ENCODE measurements around the gene PHF12. TPM values are rescaled to one million over a fixed set of nuclear protein-coding genes. Genes with fewer than 3 reads are reported as not detected.

PHF12 gene
- total RNA-seq, 1 donor from 2014 or later: 56.1 TPM

DNA sequence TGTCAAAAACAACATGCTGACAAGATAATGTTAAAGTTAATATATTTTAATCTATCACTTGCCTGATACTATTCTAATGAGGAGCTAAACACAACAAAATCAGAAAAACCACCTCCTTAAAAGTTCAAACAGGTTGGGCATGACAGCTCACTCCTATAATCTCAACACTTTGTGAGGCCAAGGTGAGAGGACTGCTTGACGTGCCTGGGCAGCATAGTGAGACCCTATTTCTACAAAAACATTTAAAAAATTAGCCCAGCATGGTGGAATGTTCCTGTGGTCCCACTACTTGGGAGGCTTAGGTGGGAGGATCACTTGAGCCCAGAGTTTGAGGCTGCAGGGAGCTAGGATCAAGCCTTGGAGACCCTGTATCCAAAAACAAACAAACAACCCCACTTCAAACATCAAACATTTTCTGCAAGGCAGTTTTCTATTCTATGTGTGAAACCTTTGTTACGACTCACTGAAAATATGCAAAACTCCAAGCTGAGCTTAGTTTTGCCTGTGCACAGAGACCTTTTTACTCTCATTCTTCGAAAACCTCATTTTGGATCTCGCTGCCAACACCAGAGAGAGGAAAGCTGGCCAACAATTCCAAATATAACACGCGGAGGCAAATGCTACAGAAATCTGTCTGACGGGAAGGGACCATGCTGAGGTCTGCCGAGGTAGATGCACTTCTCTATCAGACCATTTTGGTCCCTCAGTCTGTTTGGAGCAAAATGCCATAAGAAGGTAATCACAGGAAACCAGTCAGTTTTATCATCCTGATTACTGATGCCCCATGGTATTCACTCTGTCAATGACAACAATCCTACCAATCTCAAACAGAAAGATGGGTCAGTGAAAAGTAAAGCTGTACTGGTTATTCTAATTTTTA is 6.2 kb downstream of the PHF12 start:
- peaks cover 26% of the 10 kb centered on the region for H3K4me1 Mint-ChIP-seq (ENCODE audit: unreplicated experiment)
- peaks cover 31% of the 10 kb centered on the region for H3K36me3 Mint-ChIP-seq (ENCODE audit: low read depth, unreplicated experiment)
- TF ChIP-seq, protein P1, sequence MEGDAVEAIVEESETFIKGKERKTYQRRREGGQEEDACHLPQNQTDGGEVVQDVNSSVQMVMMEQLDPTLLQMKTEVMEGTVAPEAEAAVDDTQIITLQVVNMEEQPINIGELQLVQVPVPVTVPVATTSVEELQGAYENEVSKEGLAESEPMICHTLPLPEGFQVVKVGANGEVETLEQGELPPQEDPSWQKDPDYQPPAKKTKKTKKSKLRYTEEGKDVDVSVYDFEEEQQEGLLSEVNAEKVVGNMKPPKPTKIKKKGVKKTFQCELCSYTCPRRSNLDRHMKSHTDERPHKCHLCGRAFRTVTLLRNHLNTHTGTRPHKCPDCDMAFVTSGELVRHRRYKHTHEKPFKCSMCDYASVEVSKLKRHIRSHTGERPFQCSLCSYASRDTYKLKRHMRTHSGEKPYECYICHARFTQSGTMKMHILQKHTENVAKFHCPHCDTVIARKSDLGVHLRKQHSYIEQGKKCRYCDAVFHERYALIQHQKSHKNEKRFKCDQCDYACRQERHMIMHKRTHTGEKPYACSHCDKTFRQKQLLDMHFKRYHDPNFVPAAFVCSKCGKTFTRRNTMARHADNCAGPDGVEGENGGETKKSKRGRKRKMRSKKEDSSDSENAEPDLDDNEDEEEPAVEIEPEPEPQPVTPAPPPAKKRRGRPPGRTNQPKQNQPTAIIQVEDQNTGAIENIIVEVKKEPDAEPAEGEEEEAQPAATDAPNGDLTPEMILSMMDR (IDR thresholded peaks at IDR 0.05; ENCODE audit: unreplicated experiment): no peak
- no peak overlapping the region for H3K4me3 Mint-ChIP-seq (ENCODE audit: unreplicated experiment)
- H3K27ac Mint-ChIP-seq (ENCODE audit: unreplicated experiment): no peak overlapping the region
- H3K27me3 Mint-ChIP-seq (ENCODE audit: unreplicated experiment): peaks cover 2% of the 10 kb centered on the region
- no peaks in the 10 kb centered on the region for H3K9me3 Mint-ChIP-seq (ENCODE audit: unreplicated experiment)
- no peak for DNase-seq (ENCODE audit: low spot score)

DNA sequence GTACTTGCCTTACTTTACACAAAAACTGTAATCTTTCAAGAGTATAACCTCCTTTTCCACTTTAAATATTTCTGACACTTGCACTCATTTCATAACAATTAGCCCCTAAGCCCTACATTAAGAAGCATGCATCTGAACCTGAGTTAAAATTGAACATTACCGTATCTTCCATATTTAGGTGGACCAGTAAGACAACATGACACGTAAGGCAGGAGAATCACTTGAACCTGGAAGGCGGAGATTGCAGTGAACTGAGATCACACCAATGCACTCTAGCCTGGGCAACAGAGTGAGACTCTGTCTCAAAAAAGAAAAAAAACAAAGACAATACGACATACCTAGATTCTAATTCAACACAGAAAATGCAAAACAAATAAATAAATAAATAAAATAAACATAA is 7.0 kb downstream of the PHF12 start:
- H3K9me3 Mint-ChIP-seq (ENCODE audit: unreplicated experiment): no peaks in the 10 kb centered on the region
- peaks cover 31% of the 10 kb centered on the region for H3K36me3 Mint-ChIP-seq (ENCODE audit: low read depth, unreplicated experiment)
- no peak for DNase-seq (ENCODE audit: low spot score)
- peaks cover 2% of the 10 kb centered on the region for H3K27me3 Mint-ChIP-seq (ENCODE audit: unreplicated experiment)
- TF ChIP-seq, protein P1 (IDR thresholded peaks at IDR 0.05; ENCODE audit: unreplicated experiment): no peak
- no peak overlapping the region for H3K27ac Mint-ChIP-seq (ENCODE audit: unreplicated experiment)
- no peak overlapping the region for H3K4me3 Mint-ChIP-seq (ENCODE audit: unreplicated experiment)
- H3K4me1 Mint-ChIP-seq (ENCODE audit: unreplicated experiment): peaks cover 28% of the 10 kb centered on the region

DNA sequence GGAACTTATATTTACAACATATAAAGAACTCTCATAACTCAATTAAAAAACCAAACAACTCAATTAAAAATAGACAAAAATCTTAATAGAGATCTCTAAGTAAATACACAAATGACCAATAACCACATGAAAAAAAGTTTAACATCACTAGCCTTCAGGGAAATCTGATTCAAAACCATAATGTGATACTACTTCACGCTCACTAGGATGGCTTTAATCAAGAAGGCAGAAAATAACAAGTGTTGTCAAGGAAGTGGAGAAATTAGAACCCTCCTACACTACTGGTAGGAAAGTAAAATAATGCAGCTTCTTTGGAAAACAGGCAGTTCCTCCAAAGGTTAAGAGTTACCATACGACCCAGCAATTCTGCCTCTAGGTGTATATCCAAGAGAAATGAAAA is 8.4 kb downstream of the PHF12 start:
- peaks cover 17% of the 10 kb centered on the region for H3K36me3 Mint-ChIP-seq (ENCODE audit: low read depth, unreplicated experiment)
- H3K4me1 Mint-ChIP-seq (ENCODE audit: unreplicated experiment): peaks cover 21% of the 10 kb centered on the region
- no peaks in the 10 kb centered on the region for H3K27me3 Mint-ChIP-seq (ENCODE audit: unreplicated experiment)

DNA sequence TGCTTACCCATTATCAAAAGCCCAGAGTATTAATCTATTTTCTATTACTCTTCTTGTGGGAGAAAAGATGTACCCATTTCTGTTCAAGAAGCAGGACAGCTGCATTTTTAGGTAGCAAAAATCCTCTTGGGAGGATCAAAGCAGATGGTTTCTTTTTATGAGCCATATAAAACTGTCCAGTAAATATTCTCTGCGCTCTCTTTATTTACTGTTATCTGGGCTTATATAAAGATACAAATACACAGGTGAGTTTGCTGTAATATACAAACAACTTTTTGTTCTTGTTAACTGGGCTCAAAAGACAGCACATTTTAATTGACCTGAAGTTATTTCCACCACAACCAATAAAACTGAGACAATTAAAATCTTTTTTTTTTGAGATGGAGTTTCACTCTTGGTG is 10.1 kb downstream of the PHF12 start:
- DNase-seq (ENCODE audit: low spot score): no peak
- no peaks in the 10 kb centered on the region for H3K9me3 Mint-ChIP-seq (ENCODE audit: unreplicated experiment)
- peaks cover 19% of the 10 kb centered on the region for H3K4me1 Mint-ChIP-seq (ENCODE audit: unreplicated experiment)
- no peak overlapping the region for H3K27ac Mint-ChIP-seq (ENCODE audit: unreplicated experiment)
- H3K4me3 Mint-ChIP-seq (ENCODE audit: unreplicated experiment): no peak overlapping the region
- H3K36me3 Mint-ChIP-seq (ENCODE audit: low read depth, unreplicated experiment): peaks cover 13% of the 10 kb centered on the region
- H3K27me3 Mint-ChIP-seq (ENCODE audit: unreplicated experiment): no peaks in the 10 kb centered on the region
- TF ChIP-seq, protein P1 (IDR thresholded peaks at IDR 0.05; ENCODE audit: unreplicated experiment): no peak

More for the DNA sequence above, 8.4 kb downstream of the PHF12 start:
- no peak for DNase-seq (ENCODE audit: low spot score)
- Mint-ChIP-seq H3K4me3 (ENCODE audit: unreplicated experiment) (no peak overlapping the region), H3K27ac (ENCODE audit: unreplicated experiment) (no peak overlapping the region), H3K9me3 (ENCODE audit: unreplicated experiment) (no peaks in the 10 kb centered on the region)
- TF ChIP-seq, protein P1 (IDR thresholded peaks at IDR 0.05; ENCODE audit: unreplicated experiment): no peak

DNA sequence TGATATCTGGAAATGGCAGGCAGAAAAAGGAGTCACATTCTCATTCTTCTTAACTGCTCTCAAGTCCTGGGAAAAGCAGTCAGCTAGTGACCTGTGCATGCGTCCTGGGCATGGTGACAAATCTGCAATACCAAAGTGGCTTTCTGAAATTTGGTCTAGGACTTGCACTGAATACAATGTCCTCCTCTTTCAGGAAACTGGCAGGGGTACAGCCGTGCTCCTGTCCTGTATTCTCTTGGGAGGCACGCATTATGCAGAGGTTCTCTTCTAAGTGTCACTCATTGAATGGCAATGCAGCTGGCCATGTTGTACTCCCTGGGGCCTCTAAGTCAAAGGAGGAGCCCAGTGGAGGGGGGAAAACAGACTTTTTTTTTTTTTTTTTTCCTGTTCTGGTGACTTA is 10.6 kb downstream of the PHF12 start:
- Mint-ChIP-seq H3K27me3 (ENCODE audit: unreplicated experiment) (no peaks in the 10 kb centered on the region), H3K9me3 (ENCODE audit: unreplicated experiment) (no peaks in the 10 kb centered on the region), H3K4me3 (ENCODE audit: unreplicated experiment) (no peak overlapping the region), H3K4me1 (ENCODE audit: unreplicated experiment) (peaks cover 18% of the 10 kb centered on the region), H3K36me3 (ENCODE audit: low read depth, unreplicated experiment) (peaks cover 13% of the 10 kb centered on the region), H3K27ac (ENCODE audit: unreplicated experiment) (no peak overlapping the region)
- TF ChIP-seq, protein P1 (IDR thresholded peaks at IDR 0.05; ENCODE audit: unreplicated experiment): no peak
- no peak for DNase-seq (ENCODE audit: low spot score)

All from endothelial cell (in vitro differentiated cells).